SK-N-MC (cell line): Measurements from ENCODE around the gene OR2T34.
"Not testable (repeated sequence)": the region's sequence is repeated elsewhere in the genome, so short reads cannot be mapped to it uniquely, and the experiment has no call there.

ENCODE experiments used
- DNase-seq: peaks from one replicate; pipeline ENCODE4 v3.0.0-alpha.2; 2011; ENCODE audit warnings: low read depth, low spot score
- H3K27ac ChIP-seq: fragments of 200-600 bp; sonication (generic); 2 replicates; pipeline ENCODE4 v1.5.1; 2016; ENCODE audit warnings: mixed run types
- H3K36me3 ChIP-seq: fragments of 200-600 bp; sonication (generic); 2 replicates; pipeline ENCODE4 v1.6.1; 2017; ENCODE audit warnings: antibody characterized with exemption, low read length, mixed read lengths; ENCODE audit not compliant: insufficient read depth
- H3K4me3 ChIP-seq: fragments of 200-600 bp; sonication (generic); 2 replicates; pipeline ENCODE4 v1.5.1; 2016
- H3K9ac ChIP-seq: fragments of 200-600 bp; sonication (generic); 2 replicates; pipeline ENCODE4 v1.8.0; 2017; ENCODE audit warnings: mixed run types, mixed read lengths; ENCODE audit not compliant: insufficient read length
- H3K9me3 ChIP-seq: fragments of 200-600 bp; sonication (generic); 2 replicates; pipeline ENCODE4 v1.6.1; 2017; ENCODE audit warnings: low read depth, mild to moderate bottlenecking, antibody characterized with exemption, low read length, moderate library complexity, mixed read lengths
- EZH2 ChIP-seq: fragments of 200-600 bp; sonication (generic); IDR thresholded peaks from one replicate; pipeline ENCODE4 v1.6.1; 2017; ENCODE audit warnings: antibody characterized with exemption
- FOXP2 ChIP-seq: optimal IDR thresholded peaks from 2 replicates; pipeline ENCODE3; 2011; ENCODE audit warnings: mild to moderate bottlenecking, moderate library complexity; ENCODE audit not compliant: insufficient read depth; ENCODE audit errors: extremely low read length, control extremely low read depth
- POLR2AphosphoS5 ChIP-seq: IDR thresholded peaks from 2 replicates; pipeline ENCODE4 v1.6.1; 2012; ENCODE audit warnings: mild to moderate bottlenecking, low read depth, low read length, borderline replicate concordance

OR2T34 gene

DNA sequence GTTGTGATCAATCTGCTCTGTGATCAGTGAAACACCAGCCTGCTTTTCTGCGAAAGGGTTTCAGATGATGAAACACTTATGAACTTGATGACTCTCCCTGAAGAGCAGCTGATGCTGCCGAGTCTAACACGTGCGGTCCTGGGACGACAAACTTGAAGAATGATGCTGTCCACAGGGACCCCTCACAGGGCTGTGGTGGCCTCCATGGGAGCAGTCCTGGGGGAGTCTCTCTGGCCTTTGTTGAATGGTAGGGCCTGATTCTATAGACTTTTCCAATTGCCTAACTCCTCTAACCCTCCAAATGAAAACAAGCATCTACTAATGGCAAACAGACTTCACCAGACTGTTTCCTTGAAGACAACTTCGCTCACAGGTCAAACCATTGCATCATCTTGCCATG, 23.0 kb upstream of the OR2T34 start, which contains the start of gene OR2T10:
TSS of gene OR2T10 (minus strand) at position 112 of the 400 bp plus-strand sequence. CDS start 3,932 bp downstream, outside the sequence.
- Histone ChIP-seq H3K9ac (no peak within 1 kb of the TSS), H3K36me3 (no peaks in the 10 kb centered on the region), H3K27ac (no peak within 1 kb of the TSS), H3K9me3 (no peaks in the 10 kb centered on the region), H3K4me3 (no peak within 1 kb of the TSS)
- DNase-seq, result no peak
- no peak for TF ChIP-seq POLR2AphosphoS5
- TF ChIP-seq EZH2, result no peak
- TF ChIP-seq FOXP2, result no peak

DNA sequence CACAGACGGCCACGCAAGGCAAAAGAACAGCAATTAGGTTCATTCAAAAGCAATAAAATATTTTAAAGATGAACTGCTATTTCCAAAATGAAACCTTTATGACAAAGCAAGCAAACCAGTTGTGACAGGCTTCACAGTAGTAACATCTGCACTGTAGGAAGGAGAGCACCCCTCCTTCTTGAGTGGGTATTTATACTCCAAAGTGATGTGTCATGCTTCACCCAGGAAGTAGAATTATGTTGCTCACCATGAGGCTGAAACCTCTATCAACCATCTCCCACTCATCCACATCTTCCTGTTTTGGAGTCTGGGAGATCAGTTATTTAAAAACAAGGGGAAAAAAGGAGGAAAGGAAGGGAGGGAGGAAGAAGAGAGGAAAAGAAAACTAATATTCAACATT, 22.1 kb upstream of the OR2T34 start:
- H3K9ac ChIP-seq, result no peak overlapping the region
- no peaks in the 10 kb centered on the region for H3K9me3 ChIP-seq
- TF ChIP-seq FOXP2 (no peak), POLR2AphosphoS5 (no peak), EZH2 (no peak)
- H3K36me3 ChIP-seq, result no peaks in the 10 kb centered on the region
- H3K27ac ChIP-seq, result no peak overlapping the region
- DNase-seq, result no peak
- no peak overlapping the region for H3K4me3 ChIP-seq

DNA sequence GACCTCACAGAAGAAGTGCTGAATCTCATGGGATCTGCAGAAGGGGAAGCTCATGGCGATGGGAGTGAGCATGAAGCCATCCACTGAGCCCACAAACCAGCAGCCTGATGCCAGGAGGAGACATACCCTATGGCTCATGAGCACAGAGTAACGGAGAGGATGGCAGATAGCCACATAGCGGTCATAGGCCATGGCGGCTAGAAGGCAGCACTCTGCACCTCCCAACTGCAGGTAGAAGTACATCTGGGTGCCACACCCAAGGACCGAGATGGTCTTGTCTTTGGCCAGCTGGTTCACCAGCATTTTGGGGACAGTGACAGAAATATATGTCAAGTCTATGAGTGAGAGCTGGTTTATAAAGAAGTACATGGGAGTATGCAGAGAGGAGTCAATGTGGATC, 18.7 kb upstream of the OR2T34 start:
- TF ChIP-seq FOXP2 (no peak), EZH2 (no peak), POLR2AphosphoS5 (no peak)
- no peak for DNase-seq
- H3K4me3 ChIP-seq, result no peak overlapping the region

DNA sequence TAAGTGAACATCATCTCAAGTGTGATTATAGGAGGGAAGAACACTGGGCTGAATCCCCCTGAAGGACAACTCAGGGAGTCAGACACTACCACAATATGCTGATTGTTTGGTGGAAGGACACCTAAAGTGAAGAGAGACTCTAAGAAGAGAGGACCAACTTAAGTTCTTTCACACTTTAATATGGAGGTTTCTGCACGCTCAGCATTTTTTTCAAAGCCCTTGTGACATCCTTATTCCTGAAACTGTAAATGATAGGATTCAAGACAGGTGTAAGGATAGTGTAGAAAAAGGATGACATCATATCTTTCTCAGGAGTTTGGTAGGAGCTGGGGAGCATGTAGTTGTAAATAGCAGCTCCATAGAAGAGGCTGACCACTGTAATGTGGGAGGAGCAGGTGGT, 18.1 kb upstream of the OR2T34 start:
- no peaks in the 10 kb centered on the region for H3K9me3 ChIP-seq
- no peak for TF ChIP-seq EZH2
- H3K27ac ChIP-seq, result no peak overlapping the region
- no peak for DNase-seq
- H3K36me3 ChIP-seq, result no peaks in the 10 kb centered on the region
- H3K9ac ChIP-seq, result no peak overlapping the region
- H3K4me3 ChIP-seq, result no peak overlapping the region

More for the DNA sequence above, 18.7 kb upstream of the OR2T34 start:
- H3K9ac ChIP-seq, result no peak overlapping the region
- no peaks in the 10 kb centered on the region for H3K9me3 ChIP-seq
- no peak overlapping the region for H3K27ac ChIP-seq
- H3K36me3 ChIP-seq, result no peaks in the 10 kb centered on the region

DNA sequence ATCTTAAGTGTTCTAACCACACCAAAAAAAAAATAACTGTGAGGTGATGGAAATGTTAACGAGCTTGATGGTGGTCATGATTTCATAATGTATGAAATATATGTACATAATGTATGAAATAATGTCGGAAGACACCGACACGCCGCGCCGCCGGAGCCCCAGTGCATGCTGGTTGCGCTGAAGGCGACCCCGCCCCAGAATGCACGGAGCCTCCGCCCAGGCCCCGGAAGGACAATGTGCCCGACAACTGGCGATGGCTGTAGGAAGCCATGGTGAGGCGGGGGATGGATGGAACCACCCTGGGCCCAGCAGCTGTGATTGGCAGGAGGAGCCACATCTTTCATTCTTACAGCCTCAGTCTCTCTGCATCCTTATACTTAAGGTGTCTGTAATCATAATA, 15.5 kb upstream of the OR2T34 start:
- DNase-seq, result no peak

DNA sequence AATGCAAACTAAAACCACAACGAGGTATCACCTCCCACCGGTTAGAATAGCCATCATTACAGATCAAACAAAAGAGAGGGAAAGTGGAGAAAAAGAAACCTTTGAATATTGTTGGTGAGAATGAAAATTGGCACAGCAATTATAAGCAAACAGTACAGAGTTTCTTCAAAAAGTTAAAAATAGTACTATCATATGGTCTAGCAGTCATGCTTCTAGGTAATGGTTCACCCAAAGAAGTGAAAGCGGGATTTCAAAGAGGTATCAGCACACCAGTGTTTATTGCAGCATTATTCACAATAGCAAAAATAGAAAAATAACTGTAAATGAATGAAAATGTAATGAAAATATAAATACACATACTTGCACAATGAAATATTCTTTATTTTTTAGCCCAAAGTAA, 14.8 kb upstream of the OR2T34 start:
- TF ChIP-seq EZH2, result no peak
- TF ChIP-seq FOXP2, result no peak
- TF ChIP-seq POLR2AphosphoS5, result no peak

More for the DNA sequence above, 15.5 kb upstream of the OR2T34 start:
- Histone ChIP-seq H3K4me3 (no peak overlapping the region), H3K27ac (no peak overlapping the region), H3K9me3 (no peaks in the 10 kb centered on the region), H3K36me3 (no peaks in the 10 kb centered on the region), H3K9ac (no peak overlapping the region)
- no peak for TF ChIP-seq POLR2AphosphoS5
- no peak for TF ChIP-seq FOXP2
- TF ChIP-seq EZH2, result no peak

DNA sequence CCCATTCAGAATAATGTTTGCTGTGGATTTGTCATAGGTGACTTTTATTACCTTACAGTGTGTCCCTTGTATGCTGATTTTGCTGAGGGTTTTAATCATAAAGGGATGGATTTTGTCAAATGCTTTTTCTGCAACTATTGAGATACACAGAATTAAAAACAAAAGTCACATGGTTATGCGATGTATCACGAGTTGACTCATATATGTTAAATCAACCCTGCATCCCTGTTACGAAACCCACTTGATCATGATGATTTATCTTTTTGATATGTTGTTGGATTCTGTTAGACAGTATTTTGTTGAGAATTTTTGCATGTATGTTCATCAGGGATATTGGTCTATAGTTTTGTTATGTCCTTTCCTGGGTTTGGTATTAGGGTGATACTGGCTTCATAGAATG, 10.7 kb upstream of the OR2T34 start:
- Histone ChIP-seq H3K4me3 (no peak overlapping the region), H3K9ac (no peak overlapping the region), H3K9me3 (no peaks in the 10 kb centered on the region), H3K27ac (no peak overlapping the region), H3K36me3 (no peaks in the 10 kb centered on the region)
- no peak for DNase-seq
- TF ChIP-seq EZH2 (no peak), FOXP2 (no peak), POLR2AphosphoS5 (no peak)

More for the DNA sequence above, 14.8 kb upstream of the OR2T34 start:
- Histone ChIP-seq H3K36me3 (no peaks in the 10 kb centered on the region), H3K9me3 (no peaks in the 10 kb centered on the region), H3K27ac (no peak overlapping the region), H3K9ac (no peak overlapping the region), H3K4me3 (no peak overlapping the region)
- no peak for DNase-seq

DNA sequence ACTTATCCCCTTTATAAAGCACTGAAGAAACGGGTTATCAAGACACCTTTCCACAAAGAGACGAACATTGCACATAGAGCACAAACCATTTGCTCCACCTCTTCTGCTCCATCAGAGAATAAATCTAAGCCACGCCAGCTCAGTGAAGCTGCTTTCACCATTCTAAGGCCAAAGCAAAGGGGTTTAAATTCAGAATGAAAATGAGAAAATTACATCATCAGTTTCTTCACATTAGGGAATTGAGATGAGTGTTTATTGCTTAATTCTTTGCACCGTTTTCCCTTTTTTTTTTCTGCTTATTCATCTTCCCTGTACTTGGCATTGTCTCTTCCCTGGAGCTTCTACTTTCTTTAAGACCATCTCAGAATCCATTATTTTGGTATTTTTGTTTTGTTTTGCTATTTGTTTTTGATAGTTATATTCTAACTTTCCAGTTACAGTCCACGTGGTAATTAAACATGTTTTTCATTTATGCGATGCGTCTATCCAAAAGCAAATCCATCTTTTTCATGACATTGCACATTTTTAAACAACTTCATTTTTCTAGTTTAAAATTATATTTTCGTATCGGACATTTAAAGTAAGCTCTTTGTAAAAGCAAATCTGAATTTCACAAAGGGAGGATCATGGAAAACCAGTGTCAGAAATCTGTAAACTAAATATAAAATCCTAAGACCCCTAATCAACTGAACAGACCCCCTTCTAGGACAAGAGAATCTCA, 1.9 kb upstream of the OR2T34 start:
- no peak overlapping the region for H3K4me3 ChIP-seq
- no peaks in the 10 kb centered on the region for H3K9me3 ChIP-seq
- DNase-seq, result no peak
- no peak overlapping the region for H3K9ac ChIP-seq
- no peak overlapping the region for H3K27ac ChIP-seq
- H3K36me3 ChIP-seq, result no peaks in the 10 kb centered on the region
- no peak for TF ChIP-seq POLR2AphosphoS5
- no peak for TF ChIP-seq EZH2
- no peak for TF ChIP-seq FOXP2

DNA sequence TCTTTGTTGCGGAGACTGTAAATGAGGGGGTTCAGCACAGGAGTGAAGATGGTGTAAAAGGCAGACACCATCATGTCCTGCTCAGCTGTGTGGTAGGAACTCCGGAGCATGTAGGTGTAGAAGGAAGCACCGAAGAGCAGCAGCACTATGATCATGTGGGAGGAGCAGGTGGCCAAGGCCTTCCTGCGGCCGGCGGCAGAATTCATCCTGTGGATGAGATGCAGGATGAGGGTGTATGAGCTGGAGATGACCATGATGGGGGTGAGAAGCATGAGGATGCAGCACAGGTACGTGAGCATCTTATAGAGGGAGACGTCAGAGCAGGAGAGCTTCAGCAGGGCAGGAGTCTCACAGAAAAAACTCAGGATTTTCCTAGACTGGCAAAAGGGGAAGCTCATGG, 701 bp downstream of the OR2T34 start:
- not testable (repeated sequence) for H3K9me3 ChIP-seq, H3K27ac ChIP-seq, DNase-seq, H3K36me3 ChIP-seq, H3K4me3 ChIP-seq, H3K9ac ChIP-seq

DNA sequence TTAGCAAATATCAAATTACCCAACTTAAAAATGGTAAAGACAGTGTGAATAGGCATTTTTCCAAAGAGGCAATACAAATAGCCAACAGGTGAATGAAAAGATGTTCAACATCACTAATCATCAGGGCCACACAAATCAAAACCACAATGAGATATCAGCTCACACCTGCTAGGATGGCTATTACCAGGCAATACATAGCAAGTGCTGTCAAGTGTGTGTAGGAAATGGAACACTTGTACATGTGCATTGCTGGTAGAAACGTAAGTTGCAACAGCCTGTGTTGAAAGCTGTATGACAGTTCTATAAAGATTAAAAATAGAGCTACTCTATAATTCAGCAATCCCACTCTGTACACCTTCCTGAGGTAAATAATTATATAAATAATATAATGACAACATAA, 2.5 kb downstream of the OR2T34 start:
- H3K36me3 ChIP-seq, DNase-seq, H3K4me3 ChIP-seq, H3K9ac ChIP-seq, H3K9me3 ChIP-seq, H3K27ac ChIP-seq: not testable (repeated sequence)

DNA sequence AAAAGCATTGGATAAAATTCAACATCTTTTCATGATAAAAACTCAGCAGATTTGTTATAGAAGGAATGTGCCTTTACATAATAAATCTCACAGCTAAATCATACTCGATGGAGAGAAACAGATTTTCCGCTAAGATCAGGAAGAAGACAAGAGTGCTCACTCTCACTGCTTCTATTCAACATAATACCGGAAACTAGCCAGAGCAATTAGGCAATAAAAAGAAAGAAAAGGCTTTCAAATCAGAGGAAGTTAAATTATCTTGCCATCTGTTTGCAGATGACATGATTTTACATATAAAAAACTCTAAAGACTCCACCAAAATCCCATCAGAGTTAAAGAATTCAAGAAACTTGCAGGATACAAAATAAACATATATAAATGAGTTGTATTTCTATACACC, 3.7 kb downstream of the OR2T34 start:
- H3K4me3 ChIP-seq, H3K27ac ChIP-seq, H3K9ac ChIP-seq, H3K36me3 ChIP-seq, H3K9me3 ChIP-seq: not testable (repeated sequence)
- peak; percentile 30 for DNase-seq

DNA sequence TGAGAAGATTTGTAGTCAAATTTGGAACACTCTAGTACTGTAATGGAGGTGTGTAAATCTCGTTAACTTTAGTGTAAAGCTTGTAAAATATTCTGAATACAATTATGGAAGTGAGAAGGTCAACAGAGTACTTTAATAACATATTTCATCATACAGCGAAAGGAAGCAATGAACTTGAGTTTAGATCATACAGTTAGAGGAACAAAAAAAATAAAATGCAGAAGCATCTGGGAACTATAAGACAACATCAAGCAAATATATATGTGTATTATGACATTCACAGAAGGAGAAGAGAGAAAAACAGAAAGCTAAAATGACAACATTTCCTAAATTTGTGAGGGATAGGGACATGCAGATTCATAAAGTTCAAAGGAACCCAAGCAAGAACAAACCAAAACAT, 5.5 kb downstream of the OR2T34 start:
- not testable (repeated sequence) for H3K4me3 ChIP-seq, H3K9me3 ChIP-seq, DNase-seq, H3K9ac ChIP-seq, H3K36me3 ChIP-seq, H3K27ac ChIP-seq

DNA sequence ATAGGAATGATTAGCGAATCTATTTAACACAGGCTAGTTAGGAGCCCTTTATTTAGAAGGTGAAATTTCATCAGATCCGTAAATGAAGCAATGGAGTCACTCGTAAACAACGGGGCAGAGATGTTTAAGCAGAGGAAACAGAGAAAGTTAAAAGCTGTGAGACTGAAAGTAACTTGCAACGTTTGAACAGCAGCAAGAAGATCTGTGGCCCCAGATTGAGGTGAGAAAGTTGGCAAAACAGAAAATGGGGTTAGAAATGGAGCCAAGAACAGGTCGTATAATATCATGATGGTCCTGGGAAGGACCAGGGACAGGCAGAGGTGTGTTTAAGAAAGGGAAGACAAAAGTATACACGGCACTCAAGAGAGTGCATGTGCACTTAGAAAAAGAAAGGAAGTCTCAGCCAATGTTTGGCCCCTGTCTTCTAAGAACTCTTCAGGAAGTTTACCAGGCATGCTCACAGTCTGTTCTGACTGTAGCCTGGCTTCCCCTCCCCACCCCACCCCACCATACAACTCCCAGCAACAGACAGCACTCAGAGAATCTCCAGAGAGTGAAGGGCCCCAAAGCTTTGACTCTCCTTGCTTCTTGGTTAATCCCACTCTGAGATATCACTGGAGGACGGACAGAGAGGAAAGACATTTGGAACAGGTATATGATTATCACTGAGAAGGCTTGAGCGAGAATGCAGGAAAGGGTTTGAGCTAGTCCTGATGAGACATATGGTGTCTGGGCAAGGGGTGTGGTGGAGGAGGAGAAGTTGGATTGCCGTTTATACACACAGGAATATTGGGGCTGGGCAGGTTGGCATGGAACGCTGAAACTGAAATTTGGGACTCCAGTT, 8.8 kb downstream of the OR2T34 start:
- H3K9ac ChIP-seq, DNase-seq, H3K9me3 ChIP-seq, H3K27ac ChIP-seq, H3K36me3 ChIP-seq, H3K4me3 ChIP-seq: not testable (repeated sequence)
